Body of pancreas (tissue), 4 donors: Measurements from ENCODE around the gene IL16.

ENCODE experiments used
- POLR2A ChIP-seq, 3 donors: fragments of 450-650 bp; IDR thresholded peaks; one replicate each; pipeline ENCODE4 v1.6.1; 2016; ENCODE audit warnings: antibody characterized with exemption in 3 of 3, mild to moderate bottlenecking in 2 of 3
- TF ChIP-seq, protein P1 (sequence below), 7 experiments: fragments of 450-650 bp in 4 of 7; fragments of 200-600 bp in 3 of 7; sonication (generic) in 3 of 7; IDR thresholded peaks; one replicate each; pipeline ENCODE4 v1.5.1; 2016 to 2019; ENCODE audit warnings: antibody characterized with exemption in 7 of 7

DNA sequence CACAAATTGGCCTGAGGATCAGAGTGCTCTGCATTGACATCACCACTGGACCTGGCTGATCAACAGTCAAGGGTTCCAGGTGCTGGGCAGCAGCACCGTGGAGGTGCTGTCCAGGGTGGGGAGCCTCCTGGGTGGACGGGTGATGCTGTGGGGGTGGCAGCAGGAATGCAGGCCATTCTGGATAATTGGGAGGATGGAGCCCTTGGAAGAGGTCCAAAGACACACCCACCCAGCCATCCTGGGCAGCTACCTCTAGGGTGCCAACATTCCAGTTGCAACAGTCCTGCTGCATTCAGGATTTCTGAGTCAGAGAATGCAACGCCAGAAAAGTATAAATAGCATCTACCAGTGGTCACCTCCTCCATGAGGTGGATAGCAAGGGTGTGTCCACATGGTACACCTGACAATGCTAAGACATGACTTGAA lies 100.5 kb downstream of the IL16 start:
- no peak for TF ChIP-seq POLR2A (IDR thresholded peaks at IDR 0.05)
- TF ChIP-seq, protein P1, sequence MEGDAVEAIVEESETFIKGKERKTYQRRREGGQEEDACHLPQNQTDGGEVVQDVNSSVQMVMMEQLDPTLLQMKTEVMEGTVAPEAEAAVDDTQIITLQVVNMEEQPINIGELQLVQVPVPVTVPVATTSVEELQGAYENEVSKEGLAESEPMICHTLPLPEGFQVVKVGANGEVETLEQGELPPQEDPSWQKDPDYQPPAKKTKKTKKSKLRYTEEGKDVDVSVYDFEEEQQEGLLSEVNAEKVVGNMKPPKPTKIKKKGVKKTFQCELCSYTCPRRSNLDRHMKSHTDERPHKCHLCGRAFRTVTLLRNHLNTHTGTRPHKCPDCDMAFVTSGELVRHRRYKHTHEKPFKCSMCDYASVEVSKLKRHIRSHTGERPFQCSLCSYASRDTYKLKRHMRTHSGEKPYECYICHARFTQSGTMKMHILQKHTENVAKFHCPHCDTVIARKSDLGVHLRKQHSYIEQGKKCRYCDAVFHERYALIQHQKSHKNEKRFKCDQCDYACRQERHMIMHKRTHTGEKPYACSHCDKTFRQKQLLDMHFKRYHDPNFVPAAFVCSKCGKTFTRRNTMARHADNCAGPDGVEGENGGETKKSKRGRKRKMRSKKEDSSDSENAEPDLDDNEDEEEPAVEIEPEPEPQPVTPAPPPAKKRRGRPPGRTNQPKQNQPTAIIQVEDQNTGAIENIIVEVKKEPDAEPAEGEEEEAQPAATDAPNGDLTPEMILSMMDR (IDR thresholded peaks at IDR 0.05) = no peak
